Measurements from ENCODE around the gene NRXN2.
"Not testable (repeated sequence)": the region's sequence is repeated elsewhere in the genome, so short reads cannot be mapped to it uniquely, and the experiment has no call there.

The NRXN2 gene

DNA sequence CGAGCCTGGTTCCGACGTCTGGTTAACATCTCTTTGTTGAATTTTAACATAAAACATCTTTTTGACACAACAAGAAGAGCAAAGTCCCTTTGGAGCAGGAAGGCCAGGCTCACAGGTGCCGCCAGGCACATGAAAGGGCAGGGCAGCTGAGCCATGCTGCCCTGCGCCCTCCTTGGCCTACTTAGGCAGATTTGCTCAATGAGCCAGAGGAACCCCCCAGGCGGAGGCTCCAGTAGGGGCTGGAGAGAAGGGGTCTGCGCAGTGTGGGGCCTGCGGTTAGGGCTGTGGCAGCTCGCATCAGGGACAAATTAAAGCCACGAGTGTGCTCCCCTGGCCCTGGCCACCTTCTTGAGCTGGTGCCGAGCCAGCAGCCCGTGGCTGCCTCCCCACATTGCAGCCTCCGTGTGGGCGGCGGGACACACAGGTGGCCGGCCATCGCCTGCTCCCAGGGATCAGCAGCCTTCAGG is 141.9 kb downstream of the NRXN2 start:
- no peak for DNase-seq

DNA sequence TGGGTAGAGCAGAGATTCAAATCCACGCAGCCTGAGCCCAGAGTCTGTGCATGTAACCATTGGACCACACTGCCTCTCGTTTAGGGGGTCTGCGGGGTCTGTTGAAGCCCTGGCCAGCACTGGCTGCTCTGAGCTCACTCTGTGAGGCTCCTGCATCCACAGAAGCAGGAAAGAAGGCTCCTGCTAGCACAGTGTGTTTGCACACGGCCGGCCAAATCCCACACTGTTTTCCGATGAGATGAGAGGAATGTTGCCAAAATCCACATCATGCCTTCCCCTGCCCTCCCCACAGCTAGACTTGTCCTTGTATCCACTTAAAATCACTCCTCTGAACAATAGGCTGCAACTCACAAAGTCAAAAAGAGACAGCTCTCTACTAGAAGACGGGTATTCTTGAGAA is 142.6 kb downstream of the NRXN2 start:
- DNase-seq: no peak

DNA sequence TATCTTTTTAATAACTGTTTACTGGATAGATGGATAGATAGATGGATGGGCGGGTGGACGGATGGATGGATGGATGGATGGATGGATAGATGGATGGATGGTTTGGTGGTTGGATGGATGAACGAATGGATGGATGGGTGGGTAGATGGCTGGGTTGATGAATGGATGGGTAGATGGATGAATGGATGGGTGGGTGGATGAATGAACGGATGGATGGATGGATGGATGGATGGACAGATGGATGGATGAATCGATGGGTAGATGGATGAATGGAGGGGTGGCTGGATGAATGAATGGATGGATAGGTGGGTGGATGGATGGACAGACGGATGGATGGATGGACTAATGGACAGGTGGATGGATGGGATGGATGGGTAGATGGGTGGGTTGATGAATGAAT is 145.8 kb downstream of the NRXN2 start:
- DNase-seq: no peak

- DNase-seq: no peak
Observed at GRCh38 chr11:64572143-64572542, 150.9 kb downstream of the NRXN2 start.

GRCh38 chr11:64571410-64572091 is 151.4 kb downstream of the NRXN2 start:
- DNase-seq: no peak

DNA sequence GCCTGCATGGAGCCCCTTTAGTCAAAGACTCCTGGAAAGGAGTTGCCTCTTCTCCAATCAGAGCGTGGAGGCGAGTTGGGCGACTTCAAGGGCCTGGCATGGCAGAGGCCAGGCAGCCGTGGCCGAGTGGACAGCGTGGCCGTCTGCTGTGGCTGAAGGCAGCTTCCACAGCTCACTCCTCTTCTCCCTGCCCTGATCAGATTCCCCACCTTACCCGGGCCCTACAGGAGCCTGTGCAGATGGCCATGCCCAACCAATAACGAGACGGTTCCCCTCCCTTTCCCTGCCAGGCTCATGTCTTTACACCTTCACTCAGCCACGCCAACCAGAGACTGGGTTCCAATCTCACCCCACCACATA is 152.0 kb downstream of the NRXN2 start:
- no peak for DNase-seq

- DNase-seq: no peak
Observed at GRCh38 chr11:64570341-64570740, 152.7 kb downstream of the NRXN2 start.

GRCh38 chr11:64569300-64569970 is 153.6 kb downstream of the NRXN2 start:
- DNase-seq: no peak

DNA sequence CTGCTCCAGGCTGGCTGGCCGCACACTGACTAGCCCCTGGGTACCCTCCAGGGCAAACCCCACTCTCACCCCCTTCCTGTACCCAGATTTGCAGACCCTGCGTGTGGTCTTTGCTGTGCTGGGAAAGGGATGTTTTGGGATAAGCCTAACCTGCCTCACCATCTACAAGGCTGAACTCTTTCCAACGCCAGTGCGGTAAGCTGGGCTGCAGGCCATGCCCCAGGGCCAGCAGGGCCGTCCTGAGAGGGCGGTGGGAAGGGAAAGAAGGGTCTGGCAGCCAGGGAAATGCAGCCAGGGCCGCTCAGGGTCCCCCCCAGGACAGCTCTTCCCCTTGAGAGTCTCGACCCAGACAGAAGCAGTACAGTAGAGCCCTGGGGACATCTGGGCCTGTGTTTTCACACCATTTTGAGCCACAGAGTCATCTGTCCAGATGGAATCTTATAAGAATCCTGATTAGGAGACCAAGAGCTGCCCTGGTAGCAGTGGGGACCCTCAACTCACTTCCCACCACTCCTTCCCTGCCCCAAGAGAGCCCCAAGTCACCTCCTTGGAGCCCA is 154.3 kb downstream of the NRXN2 start:
- no peak for DNase-seq

GRCh38 chr11:64568041-64568571 is 154.9 kb downstream of the NRXN2 start:
- DNase-seq: no peak

DNA sequence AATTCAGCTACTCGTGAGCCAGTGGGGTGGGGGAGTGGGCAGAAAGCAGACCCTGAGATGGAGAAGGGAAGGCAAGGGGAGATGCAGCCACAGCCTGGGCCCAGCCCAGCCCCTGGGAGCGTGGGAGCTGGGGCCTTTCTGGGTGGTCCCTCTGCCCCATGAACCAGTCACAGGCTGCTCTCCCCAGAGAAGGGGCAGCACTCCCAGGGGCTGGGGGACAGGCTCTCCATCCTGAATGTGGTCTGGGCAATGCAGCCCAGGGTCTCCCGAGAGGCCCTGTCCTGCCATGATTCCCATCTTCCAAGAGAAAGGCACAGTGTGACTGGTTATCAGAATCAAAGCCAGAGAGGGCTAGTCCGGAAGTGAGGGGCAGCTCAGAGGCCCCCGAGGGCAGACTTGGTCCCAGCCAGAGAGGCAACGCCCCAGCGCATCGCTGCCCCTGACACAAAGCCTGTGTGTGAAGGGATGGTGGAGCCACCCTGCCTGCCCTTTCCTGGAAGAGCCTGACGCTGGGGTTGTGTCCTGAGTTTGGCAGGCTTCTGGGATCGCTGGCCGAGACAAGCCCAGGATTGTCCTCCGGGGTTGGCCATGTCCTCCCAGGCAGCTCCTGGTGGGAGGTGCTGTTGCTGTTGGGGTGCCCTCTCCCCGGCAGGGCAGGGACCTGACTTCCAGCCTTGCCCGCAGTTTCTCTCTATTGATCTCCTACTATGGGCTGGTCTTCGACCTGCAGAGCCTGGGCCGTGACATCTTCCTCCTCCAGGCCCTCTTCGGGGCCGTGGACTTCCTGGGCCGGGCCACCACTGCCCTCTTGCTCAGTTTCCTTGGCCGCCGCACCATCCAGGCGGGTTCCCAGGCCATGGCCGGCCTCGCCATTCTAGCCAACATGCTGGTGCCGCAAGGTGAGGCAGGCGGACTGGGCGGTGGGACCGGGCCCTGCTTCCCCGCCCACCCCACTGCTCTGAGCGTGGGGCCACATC is 155.8 kb downstream of the NRXN2 start:
- no peak for DNase-seq

- DNase-seq: no peak
Observed at GRCh38 chr11:64566042-64566914, 156.7 kb downstream of the NRXN2 start.

DNA sequence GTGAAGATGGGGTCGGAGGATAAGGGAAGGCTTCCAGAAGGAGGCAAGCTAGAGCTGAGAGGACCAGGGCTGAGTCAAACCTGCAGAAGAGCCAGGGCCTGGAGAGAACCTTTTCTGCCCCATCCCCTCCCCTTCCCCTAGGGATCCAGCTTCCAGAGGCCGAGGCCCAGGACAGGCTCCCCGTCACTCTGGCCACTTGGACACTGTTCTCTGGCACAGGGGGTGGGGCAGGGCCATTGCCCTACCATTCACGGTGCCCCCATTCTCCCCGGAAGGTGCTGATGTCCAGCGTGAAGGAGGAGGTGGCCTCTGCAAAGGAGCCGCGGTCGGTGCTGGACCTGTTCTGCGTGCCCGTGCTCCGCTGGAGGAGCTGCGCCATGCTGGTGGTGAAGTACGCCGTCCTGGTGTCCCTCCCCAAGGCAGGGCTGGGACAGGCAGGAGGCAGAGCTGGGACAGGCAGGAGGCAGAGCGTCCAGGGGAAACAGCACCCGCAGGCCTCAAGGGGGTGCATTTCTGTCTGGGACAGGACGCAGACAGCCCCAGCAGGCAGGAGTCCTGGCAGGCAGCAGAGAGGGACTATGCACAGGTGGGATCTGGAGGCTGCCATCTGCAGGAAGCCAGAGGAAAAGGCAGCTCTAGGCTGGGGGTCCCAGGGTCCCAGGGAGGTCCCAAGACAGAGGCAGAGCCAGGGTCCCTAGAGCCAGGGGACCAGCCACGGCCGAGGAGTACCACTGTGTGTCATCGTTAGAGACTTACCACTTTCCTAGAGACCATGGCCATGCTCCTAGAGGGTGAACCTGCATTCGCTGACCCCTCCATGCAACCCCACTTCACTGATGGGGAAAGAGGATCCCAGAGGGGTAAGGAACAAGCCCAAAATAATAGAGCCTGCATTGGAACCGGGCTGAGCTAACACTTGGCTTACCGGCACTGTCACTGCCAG is 157.8 kb downstream of the NRXN2 start:
- no peak for DNase-seq

DNA sequence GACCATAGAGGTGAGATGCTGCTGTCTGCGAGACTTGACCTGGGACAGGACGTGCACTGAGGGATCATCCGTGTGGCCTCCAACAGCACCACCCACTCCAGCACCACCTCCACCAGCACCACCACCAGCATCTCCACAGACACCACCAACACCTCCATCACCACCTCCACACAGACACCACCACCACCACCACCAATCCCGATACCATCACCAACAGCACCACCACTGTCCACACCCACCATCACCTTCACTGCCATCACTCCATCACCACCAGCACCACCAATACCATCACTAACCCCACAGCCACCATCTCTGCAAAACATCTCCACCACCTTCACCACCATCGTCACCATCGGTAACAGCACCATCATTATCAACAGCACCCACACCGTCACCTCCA is 158.6 kb downstream of the NRXN2 start:
- DNase-seq: no peak

DNA sequence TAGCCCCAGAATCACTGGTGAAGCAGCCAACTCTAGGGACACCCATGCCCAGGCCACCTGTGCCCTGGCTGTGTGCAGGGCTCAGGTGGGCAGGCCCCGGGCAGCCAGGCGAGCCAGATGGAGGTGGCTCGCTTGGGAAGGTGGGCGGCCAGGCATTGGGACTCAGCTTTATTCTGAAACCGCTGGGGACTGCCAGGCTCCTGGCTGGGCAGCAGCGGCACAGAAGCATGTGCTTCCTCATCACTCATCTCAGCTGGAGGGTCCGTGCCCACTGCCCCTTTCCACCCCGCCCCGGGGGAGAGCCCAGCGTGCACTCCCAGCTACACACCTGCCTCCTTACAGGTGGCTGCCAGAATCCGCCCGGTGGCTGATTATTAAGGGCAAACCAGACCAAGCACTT is 159.0 kb downstream of the NRXN2 start:
- no peak for DNase-seq

DNA sequence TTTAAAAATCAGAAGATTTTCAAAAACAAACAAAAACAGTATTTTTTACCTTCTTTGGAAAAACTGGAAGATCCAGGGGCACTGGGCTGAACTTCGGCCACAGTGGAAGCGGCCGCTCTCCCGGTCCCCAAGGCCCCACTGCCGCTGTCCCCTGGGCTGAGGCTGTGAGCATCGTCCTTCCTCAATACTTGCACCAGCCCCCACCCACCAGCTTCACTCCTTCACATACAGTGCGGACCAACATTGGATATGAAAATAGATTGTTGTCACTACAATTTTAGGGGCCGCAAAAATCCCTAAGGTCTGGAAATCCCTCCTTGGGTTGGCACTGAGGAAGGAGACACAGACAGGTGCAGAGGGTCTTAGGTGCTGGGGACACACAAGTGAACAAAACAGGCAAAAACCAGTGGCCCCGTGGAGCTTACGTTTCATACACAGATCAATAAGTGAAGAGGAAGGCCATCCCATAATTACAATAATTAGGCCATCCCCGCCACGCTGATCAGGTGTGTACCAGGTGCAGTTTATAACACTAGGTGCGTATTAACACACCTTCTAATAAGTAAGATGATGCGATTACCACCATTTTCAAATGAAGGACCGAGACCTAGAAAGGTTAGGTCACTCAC is 160.2 kb downstream of the NRXN2 start:
- no peak for DNase-seq

DNA sequence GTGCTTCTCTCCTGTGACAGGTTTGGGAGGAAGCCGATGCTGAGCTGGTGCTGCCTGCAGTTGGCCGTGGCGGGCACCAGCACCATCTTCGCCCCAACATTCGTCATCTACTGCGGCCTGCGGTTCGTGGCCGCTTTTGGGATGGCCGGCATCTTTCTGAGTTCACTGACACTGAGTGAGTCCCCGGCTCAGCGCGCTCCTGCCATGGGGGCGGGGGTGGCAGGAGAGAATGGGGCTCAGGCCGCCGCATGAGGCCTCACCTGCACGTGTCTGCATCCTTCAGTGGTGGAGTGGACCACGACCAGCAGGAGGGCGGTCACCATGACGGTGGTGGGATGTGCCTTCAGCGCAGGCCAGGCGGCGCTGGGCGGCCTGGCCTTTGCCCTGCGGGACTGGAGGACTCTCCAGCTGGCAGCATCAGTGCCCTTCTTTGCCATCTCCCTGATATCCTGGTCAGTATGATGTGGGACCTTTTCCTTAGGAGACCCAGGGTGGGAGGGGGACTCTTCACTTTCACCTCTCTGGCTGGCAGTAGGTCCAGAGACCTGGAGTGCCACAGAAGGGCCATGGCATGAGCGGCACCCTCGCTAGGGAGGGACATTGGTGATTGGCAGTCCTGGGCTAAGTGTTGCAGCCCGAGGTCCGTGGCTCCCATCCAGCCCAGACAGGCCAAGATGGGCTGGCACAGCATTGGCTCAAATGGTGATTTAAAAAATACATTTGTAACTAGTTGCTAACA is 160.8 kb downstream of the NRXN2 start:
- DNase-seq: no peak

DNA sequence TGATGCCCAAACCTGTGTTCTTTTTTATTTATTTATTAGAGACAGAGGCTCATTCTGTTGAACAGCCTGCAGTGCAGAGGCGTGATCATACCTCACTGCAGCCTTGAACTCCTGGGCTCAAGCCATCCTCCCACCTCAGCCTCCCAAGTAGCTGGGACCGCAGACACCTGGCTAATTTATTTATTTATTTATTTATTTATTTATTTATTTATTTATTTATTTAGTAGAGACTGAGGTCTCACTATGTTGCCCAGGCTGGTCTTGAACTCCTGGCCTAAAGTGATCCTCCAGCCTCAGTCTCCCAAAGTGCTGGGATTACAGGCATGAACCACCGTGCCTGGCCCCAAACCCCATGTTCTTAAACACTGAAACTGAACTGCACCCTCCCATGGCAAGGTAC is 161.6 kb downstream of the NRXN2 start:
- DNase-seq: not testable (repeated sequence)

DNA sequence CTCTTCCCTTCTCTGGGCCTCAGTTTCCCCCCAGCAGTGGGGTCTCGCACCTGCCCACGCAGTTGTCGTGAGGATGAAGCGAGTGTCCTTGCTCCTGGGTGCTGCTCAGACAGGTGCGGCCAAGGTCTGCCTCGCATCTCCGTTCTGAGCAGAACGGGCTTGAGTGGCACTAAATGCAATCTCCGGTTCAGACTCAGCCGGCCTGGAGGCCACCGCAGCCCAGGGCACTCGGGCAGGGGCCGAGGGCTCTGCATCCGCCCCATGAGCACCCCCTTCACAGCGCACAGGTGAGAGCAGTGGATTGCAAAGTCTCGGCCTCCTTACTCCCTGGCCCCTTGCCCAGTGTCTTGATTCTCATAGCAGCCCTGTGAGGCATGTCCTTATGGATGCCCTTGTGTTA is 162.1 kb downstream of the NRXN2 start:
- no peak for DNase-seq

Measured in NCI-H187 (cell line).